Stimulated activated CD4-positive, alpha-beta T cell treated with anti-CD3 and anti-CD28 coated beads, Interleukin-12 subunit alpha, Interleukin-12 subunit beta, amount 100 ng/mL, for 48 hours (primary cell): ENCODE measurements around the gene SYTL5.

Source experiments
- DNase-seq, 3 donors: peaks; one replicate each; pipeline ENCODE4 v3.0.0-alpha.2; 2020; ENCODE audit warnings: low read depth in 2 of 3, low spot score in 1 of 3

SYTL5 gene

GRCh38 chrX:38087594-38087993 lies 81.2 kb downstream of the SYTL5 start:
- no peak for DNase-seq

- no peak for DNase-seq
Observed at GRCh38 chrX:38089173-38089982, 83.0 kb downstream of the SYTL5 start.

GRCh38 chrX:38095971-38096529 lies 89.7 kb downstream of the SYTL5 start:
- no peak for DNase-seq

- no peak for DNase-seq
Observed at GRCh38 chrX:38099688-38100087, 93.3 kb downstream of the SYTL5 start.

- no peak for DNase-seq
Observed at GRCh38 chrX:38102240-38102639, 95.9 kb downstream of the SYTL5 start.

- no peak for DNase-seq
Observed at GRCh38 chrX:38102875-38103274, 96.5 kb downstream of the SYTL5 start.

GRCh38 chrX:38103857-38104812 lies 97.8 kb downstream of the SYTL5 start:
- DNase-seq, result no peak

GRCh38 chrX:38105216-38105725 lies 98.9 kb downstream of the SYTL5 start:
- no peak for DNase-seq

- no peak for DNase-seq
Observed at GRCh38 chrX:38106991-38107655, 100.8 kb downstream of the SYTL5 start.

GRCh38 chrX:38108364-38108763 lies 102.0 kb downstream of the SYTL5 start:
- no peak for DNase-seq

- DNase-seq, result no peak
Observed at GRCh38 chrX:38109042-38109898, 102.9 kb downstream of the SYTL5 start.

- DNase-seq, result no peak
Observed at GRCh38 chrX:38110231-38110630, 103.9 kb downstream of the SYTL5 start.

- DNase-seq, result no peak
Observed at GRCh38 chrX:38111196-38111595, 104.8 kb downstream of the SYTL5 start.

- no peak for DNase-seq
Observed at GRCh38 chrX:38112566-38112965, 106.2 kb downstream of the SYTL5 start.

GRCh38 chrX:38116706-38117105 lies 110.4 kb downstream of the SYTL5 start:
- DNase-seq, result no peak

- DNase-seq, result no peak
Observed at GRCh38 chrX:38117485-38117884, 111.1 kb downstream of the SYTL5 start.

- no peak for DNase-seq
Observed at GRCh38 chrX:38124000-38124399, 117.6 kb downstream of the SYTL5 start.

GRCh38 chrX:38126179-38126578 lies 119.8 kb downstream of the SYTL5 start:
- no peak for DNase-seq

- DNase-seq, result no peak
Observed at GRCh38 chrX:38127961-38128360, 121.6 kb downstream of the SYTL5 start.

- DNase-seq, result no peak
Observed at GRCh38 chrX:38129366-38129765, 123.0 kb downstream of the SYTL5 start.
